LNCAP (cell line): Measurements from ENCODE around the gene LY6G6C.
A peak's percentile ranks its signal among the peaks of the same experiment; 100 is the strongest.

Source experiments
- CTCF ChIP-seq: fragments of 450-650 bp; IDR thresholded peaks from 2 replicates; pipeline ENCODE4 v1.5.1; 2017; ENCODE audit warnings: mild to moderate bottlenecking

Gene LY6G6C

DNA sequence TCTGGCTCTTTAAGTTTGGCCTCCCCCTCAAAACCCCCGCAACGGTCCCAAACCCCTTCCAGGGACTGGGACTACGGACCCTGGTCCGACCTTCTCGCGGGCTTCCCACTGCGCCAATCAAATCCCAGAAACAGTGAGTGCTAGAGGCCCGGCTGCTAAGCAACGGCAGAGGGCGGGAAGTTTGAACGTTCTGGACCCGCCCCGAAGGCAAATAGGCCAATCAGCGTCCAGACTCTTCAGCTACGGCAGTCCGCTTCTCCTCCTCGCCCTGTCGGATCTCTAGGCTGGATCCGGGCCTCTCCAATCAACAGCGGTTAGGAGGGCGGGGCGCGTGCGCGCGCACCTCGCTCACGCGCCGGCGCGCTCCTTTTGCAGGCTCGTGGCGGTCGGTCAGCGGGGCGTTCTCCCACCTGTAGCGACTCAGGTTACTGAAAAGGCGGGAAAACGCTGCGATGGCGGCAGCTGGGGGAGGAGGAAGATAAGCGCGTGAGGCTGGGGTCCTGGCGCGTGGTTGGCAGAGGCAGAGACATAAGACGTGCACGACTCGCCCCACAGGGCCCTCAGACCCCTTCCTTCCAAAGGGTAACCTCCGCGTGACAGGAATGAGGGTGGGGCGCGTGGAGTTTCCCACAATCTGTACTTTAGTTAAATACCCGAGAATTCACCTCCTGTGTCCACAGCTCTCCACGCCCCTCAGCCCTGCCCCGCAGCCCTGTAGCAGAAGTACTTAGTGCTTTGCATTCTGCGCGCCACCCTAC is 18.3 kb upstream of the LY6G6C start, which contains the start of gene MSH5:
MSH5 (plus strand) TSS at position 367 of the 758 bp plus-strand sequence. CDS start 462 bp downstream, outside the sequence.
- no peak for TF ChIP-seq CTCF

- TF ChIP-seq CTCF: peak; percentile 45; the same call in 1 of the 2 replicates
Measured at GRCh38 chr6:31737991-31738979, 16.7 kb upstream of the LY6G6C start.

GRCh38 chr6:31737315-31737990 is 15.9 kb upstream of the LY6G6C start:
- TF ChIP-seq CTCF: no peak

- TF ChIP-seq CTCF: no peak
Measured at GRCh38 chr6:31736768-31737314, 15.3 kb upstream of the LY6G6C start.

GRCh38 chr6:31736021-31736767 is 14.6 kb upstream of the LY6G6C start, which contains the start of gene CLIC1:
Gene CLIC1 (minus strand): TSS chr6:31736530. CDS start chr6:31736300, 230 bp downstream.
- TF ChIP-seq CTCF: no peak

DNA sequence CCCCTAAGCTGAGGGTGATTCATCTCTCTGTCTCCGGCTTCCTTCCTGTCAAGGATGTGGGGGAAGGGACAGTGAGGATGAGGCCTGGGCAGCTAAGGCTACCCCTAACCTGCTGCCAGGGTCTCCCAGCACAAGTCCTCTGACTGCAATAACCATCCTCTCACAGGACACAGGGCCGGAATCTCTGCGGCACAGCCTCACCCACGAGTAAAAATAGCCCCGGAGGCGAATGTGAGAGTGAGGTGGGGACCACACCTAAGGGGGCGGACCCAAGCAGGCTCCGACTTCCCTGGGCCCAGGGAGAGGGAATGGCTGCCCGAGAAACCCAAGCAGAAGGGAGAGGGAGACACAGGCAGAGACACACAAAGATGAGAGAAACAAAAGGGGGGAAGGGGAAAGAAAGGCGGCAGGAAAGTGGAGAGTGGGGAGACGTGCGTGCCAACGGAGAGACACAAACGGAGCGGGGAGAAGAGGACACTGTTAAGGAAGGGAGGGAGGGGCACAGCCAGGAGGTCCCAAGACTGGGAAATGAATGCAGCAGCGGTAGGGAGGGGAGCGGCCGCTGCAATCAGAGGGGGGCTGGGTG is 13.4 kb upstream of the LY6G6C start:
- TF ChIP-seq CTCF: no peak
